Fibroblast of mammary gland (primary cell): ENCODE data around the gene SPINK4.
A peak's percentile ranks its signal among the peaks of the same experiment; 100 is the strongest.

Experiments
- DNase-seq: peaks from one replicate; pipeline ENCODE4 v3.0.0-alpha.2; 2010; ENCODE audit warnings: low read depth
- H3K4me3 ChIP-seq: 2 replicates; pipeline ENCODE4 v1.5.1; 2011; ENCODE audit warnings: low read depth, mild to moderate bottlenecking, low read length, moderate library complexity; ENCODE audit not compliant: control insufficient read depth
- CTCF ChIP-seq: conservative IDR thresholded peaks from 2 replicates; pipeline ENCODE4 v1.5.1; 2011; ENCODE audit warnings: low read depth, low read length, inconsistent platforms; ENCODE audit not compliant: control insufficient read depth, insufficient read depth

Gene SPINK4

GRCh38 chr9:33255014-33255413 is 15.0 kb downstream of the SPINK4 start:
- no peak for DNase-seq
- no peak overlapping the region for H3K4me3 ChIP-seq
- TF ChIP-seq CTCF = no peak

- TF ChIP-seq CTCF = no peak
- DNase-seq = no peak
- H3K4me3 ChIP-seq = no peak overlapping the region
These were observed 15.5 kb downstream of the SPINK4 start for GRCh38 chr9:33255471-33255870.

- H3K4me3 ChIP-seq = no peak overlapping the region
- no peak for TF ChIP-seq CTCF
- no peak for DNase-seq
These were observed 16.3 kb downstream of the SPINK4 start for GRCh38 chr9:33256236-33256635.

GRCh38 chr9:33257276-33257675 is 17.3 kb downstream of the SPINK4 start:
- no peak for TF ChIP-seq CTCF
- no peak overlapping the region for H3K4me3 ChIP-seq
- DNase-seq = no peak

- no peak overlapping the region for H3K4me3 ChIP-seq
- no peak for TF ChIP-seq CTCF
- no peak for DNase-seq
These were observed 20.4 kb downstream of the SPINK4 start for GRCh38 chr9:33260372-33260771.

GRCh38 chr9:33263131-33264002 is 23.4 kb downstream of the SPINK4 start:
- DNase-seq = peak; percentile 33
- no peak for TF ChIP-seq CTCF
- H3K4me3 ChIP-seq = peak overlapping the region; percentile 98

GRCh38 chr9:33264003-33264472 is 24.1 kb downstream of the SPINK4 start:
- DNase-seq = peak; percentile 25
- TF ChIP-seq CTCF = no peak
- H3K4me3 ChIP-seq = peak overlapping the region; percentile 98
